ENCODE measurements around the gene DIAPH2. TPM values are rescaled to one million over a fixed set of nuclear protein-coding genes. Genes with fewer than 3 reads are reported as not detected.

Gene DIAPH2
- polyA plus RNA-seq, 1 experiment, result 10.6 TPM

- no peak for DNase-seq (ENCODE audit: low read depth, low spot score)
- Histone ChIP-seq H3K27ac (ENCODE audit: low read depth, low read length) (no peak overlapping the region), H3K9me3 (ENCODE audit: control insufficient read depth, insufficient read depth, low read length) (no peaks in the 10 kb centered on the region), H3K4me3 (ENCODE audit: low read depth, low read length) (no peak overlapping the region), H3K27me3 (ENCODE audit: control insufficient read depth, insufficient read depth, low read length) (no peaks in the 10 kb centered on the region)
- ChIA-PET POLR2A (no interaction called here), CTCF (no interaction called here)
- TF ChIP-seq, protein P1, sequence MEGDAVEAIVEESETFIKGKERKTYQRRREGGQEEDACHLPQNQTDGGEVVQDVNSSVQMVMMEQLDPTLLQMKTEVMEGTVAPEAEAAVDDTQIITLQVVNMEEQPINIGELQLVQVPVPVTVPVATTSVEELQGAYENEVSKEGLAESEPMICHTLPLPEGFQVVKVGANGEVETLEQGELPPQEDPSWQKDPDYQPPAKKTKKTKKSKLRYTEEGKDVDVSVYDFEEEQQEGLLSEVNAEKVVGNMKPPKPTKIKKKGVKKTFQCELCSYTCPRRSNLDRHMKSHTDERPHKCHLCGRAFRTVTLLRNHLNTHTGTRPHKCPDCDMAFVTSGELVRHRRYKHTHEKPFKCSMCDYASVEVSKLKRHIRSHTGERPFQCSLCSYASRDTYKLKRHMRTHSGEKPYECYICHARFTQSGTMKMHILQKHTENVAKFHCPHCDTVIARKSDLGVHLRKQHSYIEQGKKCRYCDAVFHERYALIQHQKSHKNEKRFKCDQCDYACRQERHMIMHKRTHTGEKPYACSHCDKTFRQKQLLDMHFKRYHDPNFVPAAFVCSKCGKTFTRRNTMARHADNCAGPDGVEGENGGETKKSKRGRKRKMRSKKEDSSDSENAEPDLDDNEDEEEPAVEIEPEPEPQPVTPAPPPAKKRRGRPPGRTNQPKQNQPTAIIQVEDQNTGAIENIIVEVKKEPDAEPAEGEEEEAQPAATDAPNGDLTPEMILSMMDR (IDR thresholded peaks at IDR 0.05; ENCODE audit: low read depth, low read length), result no peak
Observed at GRCh38 chrX:97539970-97540519, 855.4 kb downstream of the DIAPH2 start.

- CTCF ChIA-PET, result no interaction called here
- Histone ChIP-seq H3K27me3 (ENCODE audit: control insufficient read depth, insufficient read depth, low read length) (no peaks in the 10 kb centered on the region), H3K9me3 (ENCODE audit: control insufficient read depth, insufficient read depth, low read length) (no peaks in the 10 kb centered on the region), H3K27ac (ENCODE audit: low read depth, low read length) (no peak overlapping the region), H3K4me3 (ENCODE audit: low read depth, low read length) (no peak overlapping the region)
- DNase-seq (ENCODE audit: low read depth, low spot score), result no peak
- POLR2A ChIA-PET, result no interaction called here
- TF ChIP-seq, protein P1 (IDR thresholded peaks at IDR 0.05; ENCODE audit: low read depth, low read length), result no peak
Observed at GRCh38 chrX:97547877-97548578, 863.4 kb downstream of the DIAPH2 start.

- DNase-seq (ENCODE audit: low read depth, low spot score), result no peak
- Histone ChIP-seq H3K4me3 (ENCODE audit: low read depth, low read length) (no peak overlapping the region), H3K27ac (ENCODE audit: low read depth, low read length) (no peak overlapping the region), H3K27me3 (ENCODE audit: control insufficient read depth, insufficient read depth, low read length) (no peaks in the 10 kb centered on the region), H3K9me3 (ENCODE audit: control insufficient read depth, insufficient read depth, low read length) (no peaks in the 10 kb centered on the region)
- ChIA-PET CTCF (interaction anchor here (0.8 kb wide), 1 partner anchor 1179 kb away, joined by 3 read pairs; no protein-coding TSS in a partner anchor), POLR2A (no interaction called here)
- TF ChIP-seq, protein P1 (IDR thresholded peaks at IDR 0.05; ENCODE audit: low read depth, low read length), result no peak
Observed at GRCh38 chrX:97551821-97552220, 867.2 kb downstream of the DIAPH2 start.

DNA sequence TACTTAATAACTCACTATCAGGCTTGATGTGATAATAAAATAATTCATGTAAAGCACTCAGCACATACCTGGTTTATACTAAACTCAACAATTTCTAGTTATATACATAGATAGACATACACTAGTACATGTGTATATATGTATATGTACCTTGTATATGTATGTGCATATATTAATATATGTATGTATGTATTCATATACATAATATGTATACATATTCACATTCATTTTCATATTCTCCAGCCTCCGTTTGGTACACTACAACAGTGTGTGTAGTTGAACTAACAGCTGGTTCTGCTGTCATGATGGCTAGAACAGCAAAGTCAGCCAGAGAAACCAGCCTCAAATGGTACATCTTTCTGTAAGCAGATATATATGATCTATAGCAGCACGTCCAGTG lies 869.2 kb downstream of the DIAPH2 start:
- no peak for DNase-seq (ENCODE audit: low read depth, low spot score)
- Histone ChIP-seq H3K27me3 (ENCODE audit: control insufficient read depth, insufficient read depth, low read length) (no peaks in the 10 kb centered on the region), H3K9me3 (ENCODE audit: control insufficient read depth, insufficient read depth, low read length) (no peaks in the 10 kb centered on the region), H3K27ac (ENCODE audit: low read depth, low read length) (no peak overlapping the region), H3K4me3 (ENCODE audit: low read depth, low read length) (no peak overlapping the region)
- ChIA-PET POLR2A (no interaction called here), CTCF (no interaction called here)
- TF ChIP-seq, protein P1 (IDR thresholded peaks at IDR 0.05; ENCODE audit: low read depth, low read length), result no peak

DNA sequence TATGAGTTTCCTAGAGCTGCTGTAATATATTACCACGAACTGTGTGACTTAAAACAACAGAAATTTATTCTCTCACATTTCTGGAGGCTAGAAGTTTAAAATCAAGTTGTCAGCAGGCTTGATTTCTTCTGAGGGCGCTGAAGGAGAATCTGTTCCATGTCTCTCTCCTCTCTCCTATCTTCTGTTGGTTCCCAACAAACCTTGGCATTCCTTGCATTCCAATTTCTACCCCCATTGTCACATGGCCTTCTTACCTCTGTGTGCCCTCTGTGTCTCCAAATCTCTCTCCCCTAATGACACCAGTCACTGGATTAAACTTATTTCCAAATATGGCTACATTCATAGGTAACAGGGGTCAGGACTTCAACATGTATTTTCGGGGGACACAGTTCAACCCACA lies 871.7 kb downstream of the DIAPH2 start:
- H3K4me3 ChIP-seq (ENCODE audit: low read depth, low read length), result no peak overlapping the region
- CTCF ChIA-PET, result no interaction called here
- no peaks in the 10 kb centered on the region for H3K9me3 ChIP-seq (ENCODE audit: control insufficient read depth, insufficient read depth, low read length)
- DNase-seq (ENCODE audit: low read depth, low spot score), result no peak
- H3K27ac ChIP-seq (ENCODE audit: low read depth, low read length), result no peak overlapping the region
- H3K27me3 ChIP-seq (ENCODE audit: control insufficient read depth, insufficient read depth, low read length), result no peaks in the 10 kb centered on the region
- POLR2A ChIA-PET, result no interaction called here
- TF ChIP-seq, protein P1 (IDR thresholded peaks at IDR 0.05; ENCODE audit: low read depth, low read length), result no peak
